Breast epithelium (tissue), 3 donors: ENCODE data around the gene THY1.

ENCODE experiments used
- CTCF ChIP-seq, 3 donors: fragments of 450-650 bp; IDR thresholded peaks; one replicate each; pipeline ENCODE4 v1.5.1; 2016 to 2017; ENCODE audit warnings: antibody characterized with exemption in 3 of 3, mild to moderate bottlenecking in 3 of 3, moderate library complexity in 3 of 3
- POLR2A ChIP-seq: fragments of 450-650 bp; IDR thresholded peaks from one replicate; pipeline ENCODE4 v1.6.1; 2016; ENCODE audit warnings: antibody characterized with exemption, mild to moderate bottlenecking, moderate library complexity
- POLR2AphosphoS5 ChIP-seq, 3 donors: sonication (generic); formaldehyde crosslinking; IDR thresholded peaks; one replicate each; pipeline ENCODE4 v1.6.1; 2017; ENCODE audit warnings: antibody characterized with exemption in 3 of 3

DNA sequence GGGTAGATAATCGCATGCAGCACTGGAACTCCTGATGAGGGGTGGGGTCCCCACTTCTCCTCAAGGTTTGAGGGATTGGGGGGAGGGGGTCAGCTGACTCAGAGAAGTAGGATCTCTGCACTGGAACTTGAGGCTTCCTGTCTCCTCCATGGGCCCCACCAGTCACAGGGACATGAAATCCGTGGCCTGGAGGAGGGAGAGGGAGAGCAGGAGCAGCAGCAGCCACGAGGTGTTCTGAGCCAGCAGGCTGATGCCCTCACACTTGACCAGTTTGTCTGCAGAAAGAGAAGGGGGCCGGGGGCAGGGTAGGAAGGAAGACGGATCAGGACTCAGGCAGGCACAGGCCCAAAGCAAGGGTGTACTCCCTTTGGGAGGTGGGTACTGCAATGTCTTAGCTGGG lies 3.7 kb downstream of the THY1 start:
- no peak for TF ChIP-seq CTCF (IDR thresholded peaks at IDR 0.05)
- no peak for TF ChIP-seq POLR2AphosphoS5 (IDR thresholded peaks at IDR 0.05)
- TF ChIP-seq POLR2A, result no peak
